Activated CD8-positive, alpha-beta T cell treated with anti-CD3 and anti-CD28 coated beads for 36 hours (primary cell): ENCODE measurements around the gene TC2N. TPM values are rescaled to one million over a fixed set of nuclear protein-coding genes. Genes with fewer than 3 reads are reported as not detected.
"Not testable (repeated sequence)": the region's sequence is repeated elsewhere in the genome, so short reads cannot be mapped to it uniquely, and the experiment has no call there.

Experiments used
- ATAC-seq: fragments of 200-7000 bp; cut with Tn5 transposase; one replicate; pipeline ENCODE4 v1.10.0; 2021; ENCODE audit warnings: mild to moderate bottlenecking, moderate library complexity
- CTCF ChIA-PET: fragments of 350-600 bp; sonication (Branson Sonifier 250); formaldehyde crosslinking; loops from one replicate; lab custom pipeline; 2021; ENCODE audit warnings: antibody characterized with exemption; lab: Charles Lee
- POLR2A ChIA-PET: fragments of 350-600 bp; sonication (Branson Sonifier 250); formaldehyde crosslinking; loops from one replicate; lab custom pipeline; 2021; ENCODE audit warnings: antibody characterized with exemption; lab: Charles Lee
- DNase-seq: peaks from one replicate; pipeline ENCODE4 v3.0.0-alpha.2; 2020
- H3K27ac Mint-ChIP-seq: one replicate; pipeline ENCODE4 v1.8.0; 2021; ENCODE audit warnings: mild to moderate bottlenecking, mixed read lengths
- H3K27me3 Mint-ChIP-seq: one replicate; pipeline ENCODE4 v1.8.0; 2021; ENCODE audit warnings: mixed read lengths
- H3K36me3 Mint-ChIP-seq: one replicate; pipeline ENCODE4 v1.8.0; 2021; ENCODE audit warnings: low read depth, mixed read lengths
- H3K4me1 Mint-ChIP-seq: one replicate; pipeline ENCODE4 v1.8.0; 2021; ENCODE audit warnings: low read depth, mixed read lengths
- H3K4me3 Mint-ChIP-seq: one replicate; pipeline ENCODE4 v1.8.0; 2021; ENCODE audit warnings: mild to moderate bottlenecking, moderate library complexity, mixed read lengths
- H3K9me3 Mint-ChIP-seq: one replicate; pipeline ENCODE4 v1.8.0; 2021; ENCODE audit warnings: mixed read lengths
- CTCF ChIP-seq: fragments of 200-600 bp; IDR thresholded peaks from one replicate; pipeline ENCODE4 v1.8.0; 2022; ENCODE audit warnings: antibody characterized with exemption, mild to moderate bottlenecking
- intact Hi-C: fragments of 100-400 bp; cut with micrococcal nuclease; formaldehyde crosslinking; loops from one replicate; pipeline ENCODE4 v1.10.0; 2022
- total RNA-seq, 2 experiments: library from RNA; stranded (reverse); gene quantifications; one replicate each; pipeline ENCODE4 v1.2.3, GENCODE V29; 2021

TC2N gene
- total RNA-seq, 2 experiments from 2014 or later, result 28.5 to 32.5 TPM

GRCh38 chr14:91810699-91811098 is 56.6 kb downstream of the TC2N start:
- POLR2A ChIA-PET, result interaction anchor here (0.7 kb wide), 1 partner anchor 36 kb away, joined by 4 read pairs; no protein-coding TSS in a partner anchor
- Mint-ChIP-seq H3K36me3 (peaks cover 64% of the 10 kb centered on the region), H3K4me1 (peaks cover 28% of the 10 kb centered on the region), H3K27ac (no peak overlapping the region), H3K9me3 (peaks cover 37% of the 10 kb centered on the region), H3K27me3 (no peaks in the 10 kb centered on the region), H3K4me3 (no peak overlapping the region)
- CTCF ChIA-PET, result interaction anchor here (0.8 to 1.4 kb wide), 2 partner anchors 85 to 100 kb away, joined by 3 to 4 read pairs; no protein-coding TSS in a partner anchor
- no peak for ATAC-seq
- TF ChIP-seq CTCF, result no peak
- intact Hi-C loops, result no loop called here
- DNase-seq, result no peak

- no peak overlapping the region for H3K27ac Mint-ChIP-seq
- no peak for ATAC-seq
- TF ChIP-seq CTCF, result no peak
These were observed 60.6 kb downstream of the TC2N start for GRCh38 chr14:91806716-91807115.

GRCh38 chr14:91806094-91806493 is 61.2 kb downstream of the TC2N start:
- not testable (repeated sequence) for H3K4me1 Mint-ChIP-seq

More at GRCh38 chr14:91806716-91807115, 60.6 kb downstream of the TC2N start:
- ChIA-PET POLR2A (no interaction called here), CTCF (no interaction called here)
- H3K4me1 Mint-ChIP-seq, result peaks cover 6% of the 10 kb centered on the region
- intact Hi-C loops, result no loop called here
- DNase-seq, result no peak
- H3K27me3 Mint-ChIP-seq, result no peaks in the 10 kb centered on the region
- peaks cover 38% of the 10 kb centered on the region for H3K9me3 Mint-ChIP-seq
- no peak overlapping the region for H3K4me3 Mint-ChIP-seq
- H3K36me3 Mint-ChIP-seq, result peaks cover 54% of the 10 kb centered on the region

GRCh38 chr14:91805659-91806058 is 61.7 kb downstream of the TC2N start:
- DNase-seq, result no peak
- intact Hi-C loops, result no loop called here
- POLR2A ChIA-PET, result interaction anchor here (0.6 to 0.8 kb wide), 2 partner anchors 14 to 57 kb away, joined by 3 read pairs; no protein-coding TSS in a partner anchor

More at GRCh38 chr14:91806094-91806493, 61.2 kb downstream of the TC2N start:
- H3K27ac Mint-ChIP-seq, H3K27me3 Mint-ChIP-seq, H3K4me3 Mint-ChIP-seq, ATAC-seq, intact Hi-C loops, DNase-seq: not testable (repeated sequence)
- peaks cover 54% of the 10 kb centered on the region for H3K36me3 Mint-ChIP-seq
- CTCF ChIA-PET, result interaction anchor here (1.6 to 1.9 kb wide), 2 partner anchors 15 to 19 kb away, joined by 4 to 6 read pairs; no protein-coding TSS in a partner anchor
- H3K9me3 Mint-ChIP-seq, result peaks cover 38% of the 10 kb centered on the region
- POLR2A ChIA-PET, result interaction anchor here (0.8 kb wide), 1 partner anchor 13 kb away, joined by 3 read pairs; no protein-coding TSS in a partner anchor

GRCh38 chr14:91801358-91801757 is 66.0 kb downstream of the TC2N start:
- DNase-seq (no peak), ATAC-seq (no peak)
- ChIA-PET POLR2A (interaction anchor here (0.7 kb wide), 1 partner anchor 18 kb away, joined by 3 read pairs; no protein-coding TSS in a partner anchor), CTCF (interaction anchor here (0.9 to 1.4 kb wide), 4 partner anchors 10 to 27 kb away, joined by 3 to 4 read pairs (median 3); no protein-coding TSS in a partner anchor)
- H3K36me3 Mint-ChIP-seq, result peaks cover 16% of the 10 kb centered on the region
- intact Hi-C loops, result no loop called here
- H3K27ac Mint-ChIP-seq, result no peak overlapping the region
- no peaks in the 10 kb centered on the region for H3K27me3 Mint-ChIP-seq
- H3K4me3 Mint-ChIP-seq, result no peak overlapping the region
- H3K4me1 Mint-ChIP-seq, result peaks cover 14% of the 10 kb centered on the region
- H3K9me3 Mint-ChIP-seq, result peaks cover 8% of the 10 kb centered on the region
- TF ChIP-seq CTCF, result no peak

More at GRCh38 chr14:91805659-91806058, 61.7 kb downstream of the TC2N start:
- TF ChIP-seq CTCF, result no peak
- Mint-ChIP-seq H3K4me1 (peaks cover 6% of the 10 kb centered on the region), H3K36me3 (peaks cover 50% of the 10 kb centered on the region), H3K4me3 (no peak overlapping the region), H3K9me3 (peaks cover 34% of the 10 kb centered on the region), H3K27ac (no peak overlapping the region), H3K27me3 (no peaks in the 10 kb centered on the region)
- CTCF ChIA-PET, result interaction anchor here (1.6 to 1.9 kb wide), 2 partner anchors 15 to 18 kb away, joined by 4 to 6 read pairs; no protein-coding TSS in a partner anchor
- no peak for ATAC-seq
